GM12875 (cell line): Measurements from ENCODE around the gene VSIG10L2.

Experiments used
- H3K4me3 ChIP-seq: one replicate; pipeline ENCODE4 v1.5.1; 2011; ENCODE audit warnings: low read depth, low read length, control low read depth
- CTCF ChIP-seq: IDR thresholded peaks from 2 replicates; pipeline ENCODE4 v1.5.1; 2011; ENCODE audit warnings: low read depth, mild to moderate bottlenecking, control low read depth, inconsistent platforms, low read length, moderate library complexity, borderline replicate concordance; ENCODE audit not compliant: insufficient read depth

The VSIG10L2 gene

GRCh38 chr11:125948278-125949051 is 2.6 kb downstream of the VSIG10L2 start:
- no peak for TF ChIP-seq CTCF
- no peak overlapping the region for H3K4me3 ChIP-seq

- TF ChIP-seq CTCF = no peak
- no peak overlapping the region for H3K4me3 ChIP-seq
Observed at GRCh38 chr11:125949271-125950177, 3.7 kb downstream of the VSIG10L2 start.

GRCh38 chr11:125950178-125950490 is 4.3 kb downstream of the VSIG10L2 start:
- H3K4me3 ChIP-seq = no peak overlapping the region
- TF ChIP-seq CTCF = no peak

GRCh38 chr11:125950696-125951651 is 5.1 kb downstream of the VSIG10L2 start:
- no peak overlapping the region for H3K4me3 ChIP-seq
- no peak for TF ChIP-seq CTCF

GRCh38 chr11:125951731-125952130 is 5.9 kb downstream of the VSIG10L2 start:
- TF ChIP-seq CTCF = no peak
- no peak overlapping the region for H3K4me3 ChIP-seq

- H3K4me3 ChIP-seq = no peak overlapping the region
- TF ChIP-seq CTCF = no peak
Observed at GRCh38 chr11:125952559-125952958, 6.7 kb downstream of the VSIG10L2 start.
